Measurements from ENCODE around the gene DISP2.

- TF ChIP-seq CTCF (tag by site-specific recombination; IDR thresholded peaks at IDR 0.05) (no peak), ZFP41 (tag by site-specific recombination; IDR thresholded peaks at IDR 0.05; ENCODE audit: borderline replicate concordance) (no peak), YY1 (tag by site-specific recombination; IDR thresholded peaks at IDR 0.05) (no peak), ZNF174 (tag by site-specific recombination; IDR thresholded peaks at IDR 0.05) (no peak), ZNF157 (tag by site-specific recombination; IDR thresholded peaks at IDR 0.05) (no peak), ZBTB7A (tag by site-specific recombination; IDR thresholded peaks at IDR 0.05; ENCODE audit: low read depth) (no peak), SP2 (tag by site-specific recombination; IDR thresholded peaks at IDR 0.05) (no peak), SETDB1 (IDR thresholded peaks at IDR 0.05; ENCODE audit: insufficient read length, low read length) (no peak), ZNF610 (tag by site-specific recombination; IDR thresholded peaks at IDR 0.05; ENCODE audit: borderline replicate concordance) (no peak), ZNF707 (tag by site-specific recombination; IDR thresholded peaks at IDR 0.05) (no peak)
Observed at GRCh38 chr15:40424483-40425115, 66.6 kb downstream of the DISP2 start.

Measured in HEK293 (cell line).